GM12878 (cell line): ENCODE results near the gene TNNT2. TPM values are rescaled to one million over a fixed set of nuclear protein-coding genes. Genes with fewer than 3 reads are reported as not detected.

Experiments used
- ATAC-seq: fragments of 200-7000 bp; cut with Tn5 transposase; 3 replicates; pipeline ENCODE4 v1.9.1; 2020; ENCODE audit warnings: mild to moderate bottlenecking, moderate library complexity
- BruUV-seq: library from RNA; stranded (reverse); fragments of 400-500 nt; replicated peaks from 2 replicates; lab custom pipeline; 2021; lab: Mats Ljungman, UMichigan
- CTCF ChIA-PET: fragments of 300-600 bp; sonication (Branson Sonifier 250); formaldehyde crosslinking; extraction: SDS; loops from one replicate; lab custom pipeline; 2021; ENCODE audit warnings: inconsistent platforms; lab: Yijun Ruan, JAX
- POLR2A ChIA-PET: fragments of 350-600 bp; formaldehyde crosslinking; extraction: SDS; loops from one replicate; lab custom pipeline; 2021; ENCODE audit warnings: inconsistent platforms; lab: Charles Lee
- RAD21 ChIA-PET: fragments of 300-600 bp; sonication (Branson Sonifier 250); formaldehyde crosslinking; loops from one replicate; lab custom pipeline; 2023; ENCODE audit warnings: antibody characterized with exemption; ENCODE audit not compliant: unreplicated experiment; lab: Charles Lee
- SMC1A ChIA-PET: fragments of 300-600 bp; sonication (Branson Sonifier 250); formaldehyde crosslinking; loops from one replicate; lab custom pipeline; 2023; ENCODE audit not compliant: unreplicated experiment, uncharacterized antibody; lab: Charles Lee
- DNase-seq: peaks from one replicate; pipeline ENCODE4 v3.0.0-alpha.2; 2011; ENCODE audit warnings: low read depth, low spot score
- FAIRE-seq: peaks from 3 replicates; lab custom pipeline; 2011; peaks lifted over from hg19 to GRCh38; lab: Jason Lieb, UNC
- H2AFZ ChIP-seq: 2 replicates; pipeline ENCODE4 v1.6.0; 2011; ENCODE audit warnings: low read depth, low read length, control low read depth; ENCODE audit not compliant: control insufficient read depth
- H3K27ac ChIP-seq: 2 replicates; pipeline ENCODE4 v1.5.1; 2011; ENCODE audit warnings: control low read depth; ENCODE audit not compliant: control insufficient read depth, insufficient read depth
- H3K27me3 ChIP-seq, 2 experiments: replicated peaks in 1 of 2; 2 replicates each; pipeline versions ENCODE4 v1.6.0 to v1.6.1; 2011; ENCODE audit warnings: low read length in 1 of 2; ENCODE audit not compliant: control insufficient read depth in 2 of 2, insufficient read depth in 2 of 2
- H3K36me3 ChIP-seq, 2 experiments: 2 replicates each; pipeline ENCODE4 v1.5.1; 2011; ENCODE audit warnings: low read length in 1 of 2; ENCODE audit not compliant: control insufficient read depth in 2 of 2, insufficient read depth in 2 of 2
- H3K4me1 ChIP-seq: 2 replicates; pipeline ENCODE4 v1.6.1; 2011; ENCODE audit warnings: mild to moderate bottlenecking, low read length, moderate library complexity, mixed read lengths; ENCODE audit not compliant: control insufficient read depth, insufficient read depth
- H3K4me2 ChIP-seq: 2 replicates; pipeline ENCODE4 v1.6.0; 2011; ENCODE audit warnings: control low read depth; ENCODE audit not compliant: control insufficient read depth, insufficient read depth
- H3K4me3 ChIP-seq: fragments of 200-600 bp; sonication (generic); 2 replicates; pipeline ENCODE4 v1.5.1; 2016
- H3K79me2 ChIP-seq: 2 replicates; pipeline ENCODE4 v1.6.0; 2011; ENCODE audit warnings: low read length; ENCODE audit not compliant: control insufficient read depth, insufficient read depth
- H3K9ac ChIP-seq: 2 replicates; pipeline ENCODE4 v1.8.0; 2011; ENCODE audit warnings: low read length, control low read depth, mixed read lengths; ENCODE audit not compliant: control insufficient read depth, insufficient read depth
- H3K9me3 ChIP-seq: replicated peaks from 3 replicates; pipeline ENCODE4 v1.5.1; 2011; ENCODE audit warnings: mild to moderate bottlenecking, low read length; ENCODE audit not compliant: control insufficient read depth, insufficient read depth
- H4K20me1 ChIP-seq: 2 replicates; pipeline ENCODE4 v1.6.0; 2011; ENCODE audit not compliant: control insufficient read depth, insufficient read depth
- DPF2 ChIP-seq: fragments of 450-650 bp; IDR thresholded peaks from 2 replicates; pipeline ENCODE4 v1.6.1; 2017; ENCODE audit warnings: mild to moderate bottlenecking
- ETV6 ChIP-seq, 2 experiments: fragments of 450-650 bp in 1 of 2; IDR thresholded peaks in 1 of 2; conservative IDR thresholded peaks in 1 of 2; 2 replicates each; pipeline ENCODE4 v1.6.1; 2014; ENCODE audit warnings: antibody characterized with exemption in 1 of 2, borderline replicate concordance in 1 of 2, low read depth in 1 of 2, mild to moderate bottlenecking in 1 of 2, moderate library complexity in 1 of 2
- GATAD2B ChIP-seq: fragments of 450-650 bp; conservative IDR thresholded peaks from 2 replicates; pipeline ENCODE4 v1.6.1; 2017; ENCODE audit warnings: low read depth, mild to moderate bottlenecking, moderate library complexity
- LARP7 ChIP-seq: fragments of 450-650 bp; IDR thresholded peaks from 2 replicates; pipeline ENCODE4 v1.6.1; 2017; ENCODE audit warnings: mild to moderate bottlenecking
- PAX8 ChIP-seq: fragments of 450-650 bp; IDR thresholded peaks from 2 replicates; pipeline ENCODE4 v1.6.1; 2017; ENCODE audit warnings: mild to moderate bottlenecking, moderate library complexity
- SREBF1 ChIP-seq: IDR thresholded peaks from 2 replicates; pipeline ENCODE4 v1.6.1; 2012; ENCODE audit warnings: mild to moderate bottlenecking, low read length
- SUZ12 ChIP-seq: fragments of 200-600 bp; sonication (generic); IDR thresholded peaks from one replicate; pipeline ENCODE4 v1.6.1; 2018; ENCODE audit warnings: antibody characterized with exemption, mild to moderate bottlenecking; ENCODE audit not compliant: unreplicated experiment
- ZNF207 ChIP-seq: fragments of 450-650 bp; IDR thresholded peaks from 2 replicates; pipeline ENCODE4 v1.6.1; 2014; ENCODE audit warnings: antibody characterized with exemption, mild to moderate bottlenecking, borderline replicate concordance
- WGBS: methylation state at CpG from one replicate; pipeline ENCODE4 v1.1.6; 2016; ENCODE audit warnings: low lambda C conversion rate; ENCODE audit not compliant: insufficient replicate concordance, insufficient coverage; ENCODE audit errors: missing lambda C conversion rate; 5-methylcytosine and 5-hydroxymethylcytosine counted together
- in situ Hi-C: fragments of 300-500 bp; cut with MboI; formaldehyde crosslinking; loops from 9 replicates; pipeline ENCODE4 v1.14.3; 2018; ENCODE audit warnings: mixed read lengths
- intact Hi-C: fragments of 100-400 bp; cut with micrococcal nuclease; formaldehyde crosslinking; loops from one replicate; pipeline ENCODE4 v1.14.2; 2022; ENCODE audit not compliant: unreplicated experiment
- polyA plus RNA-seq, 11 experiments: library from polyadenylated mRNA; depleted of rRNA in 4 of 11; unstranded in 6 of 11; stranded (reverse) in 5 of 11; fragments of >200 nt; fragmentation: Nextera tagmentation in 4 of 11; fragmentation: Illumina TruSeq in 1 of 11; extraction: Ambion mirVana in 4 of 11; extraction: Trizol in 1 of 11; gene quantifications; 1 replicate in 1 of 11; 2 replicates in 10 of 11; pipeline versions ENCODE4 v1.2.1 to v1.2.3, GENCODE V29; 2011 to 2016; ENCODE audit warnings: inconsistent platforms in 2 of 11, missing spikeins in 2 of 11, low read depth in 1 of 11
- total RNA-seq, 4 experiments: library from RNA; depleted of rRNA in 3 of 4; stranded (reverse); fragments of >200 nt in 3 of 4; fragmentation: Illumina TruSeq in 1 of 4; extraction: Trizol in 1 of 4; gene quantifications; 2 replicates each; pipeline versions ENCODE4 v1.2.1 to v1.2.3, GENCODE V29; 2013 to 2021
- TF ChIP-seq, protein P1 (sequence below): fragments of 450-650 bp; IDR thresholded peaks from 2 replicates; pipeline ENCODE4 v1.6.1; 2016; ENCODE audit warnings: mild to moderate bottlenecking, moderate library complexity, borderline replicate concordance
- TF ChIP-seq, protein P2 (sequence below): fragments of 450-650 bp; IDR thresholded peaks from 2 replicates; pipeline ENCODE4 v1.6.1; 2017; ENCODE audit warnings: borderline replicate concordance
- TF ChIP-seq, protein P3 (sequence below): IDR thresholded peaks from 2 replicates; pipeline ENCODE4 v1.6.1; 2011; ENCODE audit warnings: low read depth, mild to moderate bottlenecking, low read length, moderate library complexity, borderline replicate concordance; ENCODE audit errors: extremely low read depth
- TF ChIP-seq, protein P4 (sequence below): fragments of 450-650 bp; IDR thresholded peaks from 2 replicates; pipeline ENCODE4 v1.6.1; 2017; ENCODE audit warnings: mild to moderate bottlenecking, moderate library complexity

Gene TNNT2
- total and polyA plus RNA-seq, 10 of the 15 experiments (the other 5 are each of a cell fraction or from before 2014, with no cell fraction given): 2.2 TPM; not detected in 9

DNA sequence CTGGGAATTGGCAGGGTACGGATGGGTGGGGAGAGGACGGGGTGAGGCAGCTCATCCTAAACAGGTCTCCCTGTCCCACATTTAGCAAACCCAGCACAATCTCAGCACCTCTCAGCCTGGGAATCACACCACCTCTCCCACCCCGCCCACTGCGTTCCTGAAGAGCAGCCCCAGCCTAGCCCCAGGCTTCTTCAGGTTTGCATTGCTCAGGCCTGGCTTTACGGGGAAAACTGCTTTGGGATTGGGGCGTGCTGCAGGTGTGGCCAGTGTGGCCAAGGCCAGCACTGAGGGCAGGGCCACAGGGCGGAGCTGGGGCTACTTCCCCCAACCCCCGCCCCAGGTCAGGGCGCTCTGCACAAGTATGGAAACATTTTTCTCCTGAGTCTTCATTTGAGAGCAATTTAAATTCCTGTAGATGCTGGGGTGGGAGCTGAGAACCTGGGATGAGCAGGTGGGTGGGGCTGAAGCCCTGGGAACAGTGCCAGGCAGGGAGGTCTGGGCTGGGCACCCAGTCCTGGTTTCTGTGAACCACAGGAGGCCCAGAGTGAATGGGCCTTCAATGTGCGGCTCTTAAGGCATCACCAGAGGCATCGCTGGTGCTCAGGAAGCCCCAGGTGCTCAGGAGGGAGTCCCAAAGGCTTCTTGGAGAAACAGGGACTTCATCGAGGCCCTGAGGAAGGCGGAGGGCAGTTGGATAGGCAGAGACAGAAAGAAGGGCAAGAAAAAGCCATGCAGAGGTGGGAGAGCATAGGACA is 24.1 kb downstream of the TNNT2 start:
- H3K27me3 ChIP-seq: peaks cover 0 to 1% of the 10 kb centered on the region in 2 experiments; a peak in 2 of 4 replicates
- DNase-seq (no peak), ATAC-seq (no peak), FAIRE-seq (no peak)
- no peak overlapping the region for H2AFZ ChIP-seq
- H3K4me3 ChIP-seq: no peak overlapping the region
- TF ChIP-seq ETV6 (conservative IDR thresholded peaks at IDR 0.05 in 1 of 2, IDR thresholded peaks at IDR 0.05 in 1 of 2; ENCODE audit: borderline replicate concordance in 1 of 2, low read depth in 1 of 2) (no peak), GATAD2B (no peak), ZNF207 (no peak), SUZ12 (no peak), LARP7 (no peak), SREBF1 (no peak), DPF2 (no peak), PAX8 (no peak)
- TF ChIP-seq, protein P1, sequence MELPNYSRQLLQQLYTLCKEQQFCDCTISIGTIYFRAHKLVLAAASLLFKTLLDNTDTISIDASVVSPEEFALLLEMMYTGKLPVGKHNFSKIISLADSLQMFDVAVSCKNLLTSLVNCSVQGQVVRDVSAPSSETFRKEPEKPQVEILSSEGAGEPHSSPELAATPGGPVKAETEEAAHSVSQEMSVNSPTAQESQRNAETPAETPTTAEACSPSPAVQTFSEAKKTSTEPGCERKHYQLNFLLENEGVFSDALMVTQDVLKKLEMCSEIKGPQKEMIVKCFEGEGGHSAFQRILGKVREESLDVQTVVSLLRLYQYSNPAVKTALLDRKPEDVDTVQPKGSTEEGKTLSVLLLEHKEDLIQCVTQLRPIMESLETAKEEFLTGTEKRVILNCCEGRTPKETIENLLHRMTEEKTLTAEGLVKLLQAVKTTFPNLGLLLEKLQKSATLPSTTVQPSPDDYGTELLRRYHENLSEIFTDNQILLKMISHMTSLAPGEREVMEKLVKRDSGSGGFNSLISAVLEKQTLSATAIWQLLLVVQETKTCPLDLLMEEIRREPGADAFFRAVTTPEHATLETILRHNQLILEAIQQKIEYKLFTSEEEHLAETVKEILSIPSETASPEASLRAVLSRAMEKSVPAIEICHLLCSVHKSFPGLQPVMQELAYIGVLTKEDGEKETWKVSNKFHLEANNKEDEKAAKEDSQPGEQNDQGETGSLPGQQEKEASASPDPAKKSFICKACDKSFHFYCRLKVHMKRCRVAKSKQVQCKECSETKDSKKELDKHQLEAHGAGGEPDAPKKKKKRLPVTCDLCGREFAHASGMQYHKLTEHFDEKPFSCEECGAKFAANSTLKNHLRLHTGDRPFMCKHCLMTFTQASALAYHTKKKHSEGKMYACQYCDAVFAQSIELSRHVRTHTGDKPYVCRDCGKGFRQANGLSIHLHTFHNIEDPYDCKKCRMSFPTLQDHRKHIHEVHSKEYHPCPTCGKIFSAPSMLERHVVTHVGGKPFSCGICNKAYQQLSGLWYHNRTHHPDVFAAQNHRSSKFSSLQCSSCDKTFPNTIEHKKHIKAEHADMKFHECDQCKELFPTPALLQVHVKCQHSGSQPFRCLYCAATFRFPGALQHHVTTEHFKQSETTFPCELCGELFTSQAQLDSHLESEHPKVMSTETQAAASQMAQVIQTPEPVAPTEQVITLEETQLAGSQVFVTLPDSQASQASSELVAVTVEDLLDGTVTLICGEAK: no peak
- TF ChIP-seq, protein P2, sequence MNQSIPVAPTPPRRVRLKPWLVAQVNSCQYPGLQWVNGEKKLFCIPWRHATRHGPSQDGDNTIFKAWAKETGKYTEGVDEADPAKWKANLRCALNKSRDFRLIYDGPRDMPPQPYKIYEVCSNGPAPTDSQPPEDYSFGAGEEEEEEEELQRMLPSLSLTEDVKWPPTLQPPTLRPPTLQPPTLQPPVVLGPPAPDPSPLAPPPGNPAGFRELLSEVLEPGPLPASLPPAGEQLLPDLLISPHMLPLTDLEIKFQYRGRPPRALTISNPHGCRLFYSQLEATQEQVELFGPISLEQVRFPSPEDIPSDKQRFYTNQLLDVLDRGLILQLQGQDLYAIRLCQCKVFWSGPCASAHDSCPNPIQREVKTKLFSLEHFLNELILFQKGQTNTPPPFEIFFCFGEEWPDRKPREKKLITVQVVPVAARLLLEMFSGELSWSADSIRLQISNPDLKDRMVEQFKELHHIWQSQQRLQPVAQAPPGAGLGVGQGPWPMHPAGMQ: no peak
- TF ChIP-seq, protein P3, sequence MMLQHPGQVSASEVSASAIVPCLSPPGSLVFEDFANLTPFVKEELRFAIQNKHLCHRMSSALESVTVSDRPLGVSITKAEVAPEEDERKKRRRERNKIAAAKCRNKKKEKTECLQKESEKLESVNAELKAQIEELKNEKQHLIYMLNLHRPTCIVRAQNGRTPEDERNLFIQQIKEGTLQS: no peak
- TF ChIP-seq, protein P4, sequence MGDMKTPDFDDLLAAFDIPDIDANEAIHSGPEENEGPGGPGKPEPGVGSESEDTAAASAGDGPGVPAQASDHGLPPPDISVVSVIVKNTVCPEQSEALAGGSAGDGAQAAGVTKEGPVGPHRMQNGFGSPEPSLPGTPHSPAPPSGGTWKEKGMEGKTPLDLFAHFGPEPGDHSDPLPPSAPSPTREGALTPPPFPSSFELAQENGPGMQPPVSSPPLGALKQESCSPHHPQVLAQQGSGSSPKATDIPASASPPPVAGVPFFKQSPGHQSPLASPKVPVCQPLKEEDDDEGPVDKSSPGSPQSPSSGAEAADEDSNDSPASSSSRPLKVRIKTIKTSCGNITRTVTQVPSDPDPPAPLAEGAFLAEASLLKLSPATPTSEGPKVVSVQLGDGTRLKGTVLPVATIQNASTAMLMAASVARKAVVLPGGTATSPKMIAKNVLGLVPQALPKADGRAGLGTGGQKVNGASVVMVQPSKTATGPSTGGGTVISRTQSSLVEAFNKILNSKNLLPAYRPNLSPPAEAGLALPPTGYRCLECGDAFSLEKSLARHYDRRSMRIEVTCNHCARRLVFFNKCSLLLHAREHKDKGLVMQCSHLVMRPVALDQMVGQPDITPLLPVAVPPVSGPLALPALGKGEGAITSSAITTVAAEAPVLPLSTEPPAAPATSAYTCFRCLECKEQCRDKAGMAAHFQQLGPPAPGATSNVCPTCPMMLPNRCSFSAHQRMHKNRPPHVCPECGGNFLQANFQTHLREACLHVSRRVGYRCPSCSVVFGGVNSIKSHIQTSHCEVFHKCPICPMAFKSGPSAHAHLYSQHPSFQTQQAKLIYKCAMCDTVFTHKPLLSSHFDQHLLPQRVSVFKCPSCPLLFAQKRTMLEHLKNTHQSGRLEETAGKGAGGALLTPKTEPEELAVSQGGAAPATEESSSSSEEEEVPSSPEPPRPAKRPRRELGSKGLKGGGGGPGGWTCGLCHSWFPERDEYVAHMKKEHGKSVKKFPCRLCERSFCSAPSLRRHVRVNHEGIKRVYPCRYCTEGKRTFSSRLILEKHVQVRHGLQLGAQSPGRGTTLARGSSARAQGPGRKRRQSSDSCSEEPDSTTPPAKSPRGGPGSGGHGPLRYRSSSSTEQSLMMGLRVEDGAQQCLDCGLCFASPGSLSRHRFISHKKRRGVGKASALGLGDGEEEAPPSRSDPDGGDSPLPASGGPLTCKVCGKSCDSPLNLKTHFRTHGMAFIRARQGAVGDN: no peak
- WGBS: 24% methylated on average over 13 of the region's 13 CpGs
- no peak overlapping the region for H3K27ac ChIP-seq
- H3K36me3 ChIP-seq: no peaks in the 10 kb centered on the region
- no peak overlapping the region for H3K9ac ChIP-seq
- CTCF ChIA-PET: interaction anchor here (0.6 to 1.2 kb wide), 2 partner anchors 10 to 24 kb away, joined by 3 read pairs; partner anchors contain the start of gene TNNT2
- POLR2A ChIA-PET: no interaction called here
- BruUV-seq: no TSS peak
- intact Hi-C loops (no loop called here), in situ Hi-C loops (no loop called here)
- no peaks in the 10 kb centered on the region for H3K9me3 ChIP-seq
- no peaks in the 10 kb centered on the region for H3K79me2 ChIP-seq
- no peaks in the 10 kb centered on the region for H3K4me1 ChIP-seq
- RAD21 ChIA-PET: no interaction called here
- no peaks in the 10 kb centered on the region for H4K20me1 ChIP-seq
- H3K4me2 ChIP-seq: no peak overlapping the region
- SMC1A ChIA-PET: interaction anchor here (0.8 kb wide), 1 partner anchor 9 kb away, joined by 3 read pairs; no protein-coding TSS in a partner anchor
